ENCODE data around the gene RPL10A. TPM values are rescaled to one million over a fixed set of nuclear protein-coding genes. Genes with fewer than 3 reads are reported as not detected.
A peak's percentile ranks its signal among the peaks of the same experiment; 100 is the strongest.

RPL10A gene
- total RNA-seq, 6 experiments from 2014 or later: 366 to 446 (median 412) TPM

- peak in 1 of 4 donors; percentile 31 for ATAC-seq
- Histone ChIP-seq H3K27ac (no peak overlapping the region), H3K4me3 (no peak overlapping the region), H3K36me3 (no peaks in the 10 kb centered on the region), H3K9me3 (no peaks in the 10 kb centered on the region), H3K4me1 (no peaks in the 10 kb centered on the region), H3K27me3 (no peaks in the 10 kb centered on the region)
- TF ChIP-seq CTCF (IDR thresholded peaks at IDR 0.05) (no peak), POLR2A (IDR thresholded peaks at IDR 0.05) (no peak)
- DNase-seq: no peak
- intact Hi-C loops (cut with DNase I): no loop called here
- WGBS (ENCODE audit: insufficient coverage, low coverage, low lambda C conversion rate, missing lambda C conversion rate): 81% methylated on average over 5 of the region's 9 CpGs
These were observed 24.7 kb upstream of the RPL10A start for GRCh38 chr6:35443341-35444030.

GRCh38 chr6:35445691-35446090, 22.5 kb upstream of the RPL10A start:
- ATAC-seq (no peak), DNase-seq (no peak)
- Histone ChIP-seq H3K4me1 (no peaks in the 10 kb centered on the region), H3K27me3 (no peaks in the 10 kb centered on the region), H3K9me3 (no peaks in the 10 kb centered on the region), H3K4me3 (no peak overlapping the region), H3K27ac (no peak overlapping the region), H3K36me3 (no peaks in the 10 kb centered on the region)
- TF ChIP-seq POLR2A (IDR thresholded peaks at IDR 0.05) (no peak), CTCF (IDR thresholded peaks at IDR 0.05) (no peak)
- intact Hi-C loops (cut with DNase I): loop anchor here in 1 of 2 donors (5.0 kb wide), 1 partner anchor 103 kb away; the partner anchor contains the start of gene PPARD
- whole genome bisulfite sequencing (ENCODE audit: insufficient coverage, low coverage, low lambda C conversion rate, missing lambda C conversion rate): 67% methylated on average over 5 of the region's 7 CpGs

- DNase-seq (no peak), ATAC-seq (no peak)
- WGBS (ENCODE audit: insufficient coverage, low coverage, low lambda C conversion rate, missing lambda C conversion rate): 63% methylated on average over 7 of the region's 7 CpGs
- no peak overlapping the region for H3K27ac ChIP-seq
- H3K27me3 ChIP-seq: no peaks in the 10 kb centered on the region
- no peak overlapping the region for H3K4me3 ChIP-seq
- TF ChIP-seq CTCF (IDR thresholded peaks at IDR 0.05): no peak
- intact Hi-C loops (cut with DNase I): loop anchor here in 1 of 2 donors (5.0 kb wide), 1 partner anchor 106 kb away; the partner anchor contains the start of gene PPARD
- no peaks in the 10 kb centered on the region for H3K9me3 ChIP-seq
- peaks cover 0 to 9% (median 0%) of the 10 kb centered on the region in 4 donors for H3K4me1 ChIP-seq
- no peaks in the 10 kb centered on the region for H3K36me3 ChIP-seq
These were observed 20.0 kb upstream of the RPL10A start for GRCh38 chr6:35448191-35448590.

- peak; percentile 74 to 77 (median 76) for ATAC-seq
- H3K27ac ChIP-seq: no peak overlapping the region
These were observed 18.8 kb upstream of the RPL10A start for GRCh38 chr6:35449287-35449881.

More at GRCh38 chr6:35449287-35449881, 18.8 kb upstream of the RPL10A start:
- H3K36me3 ChIP-seq: no peaks in the 10 kb centered on the region
- no peak for DNase-seq
- TF ChIP-seq POLR2A (IDR thresholded peaks at IDR 0.05) (no peak), CTCF (IDR thresholded peaks at IDR 0.05) (peak; percentile 67 to 85 (median 74))
- no peaks in the 10 kb centered on the region for H3K9me3 ChIP-seq
- H3K4me1 ChIP-seq: peaks cover 0 to 20% (median 0%) of the 10 kb centered on the region in 4 donors
- no peaks in the 10 kb centered on the region for H3K27me3 ChIP-seq
- WGBS (ENCODE audit: insufficient coverage, low coverage, low lambda C conversion rate, missing lambda C conversion rate): 7% methylated on average over 5 of the region's 14 CpGs
- H3K4me3 ChIP-seq: no peak overlapping the region
- intact Hi-C loops (cut with DNase I): loop anchor here in 1 of 2 donors (5.0 kb wide), 1 partner anchor 107 kb away; the partner anchor contains the start of gene PPARD
